Tibial nerve (tissue), 3 donors: ENCODE data around the gene MINDY4.

Experiments
- POLR2A ChIP-seq, 2 donors: fragments of 450-650 bp; IDR thresholded peaks; one replicate each; pipeline ENCODE4 v1.6.1; 2017; ENCODE audit warnings: antibody characterized with exemption in 2 of 2, mild to moderate bottlenecking in 2 of 2, moderate library complexity in 2 of 2
- TF ChIP-seq, protein P1 (sequence below), 5 experiments: fragments of 200-600 bp in 3 of 5; fragments of 450-650 bp in 2 of 5; sonication (generic) in 3 of 5; IDR thresholded peaks; one replicate each; pipeline ENCODE4 v1.5.1; 2016 to 2019; ENCODE audit warnings: antibody characterized with exemption in 5 of 5, mild to moderate bottlenecking in 3 of 5, moderate library complexity in 2 of 5

DNA sequence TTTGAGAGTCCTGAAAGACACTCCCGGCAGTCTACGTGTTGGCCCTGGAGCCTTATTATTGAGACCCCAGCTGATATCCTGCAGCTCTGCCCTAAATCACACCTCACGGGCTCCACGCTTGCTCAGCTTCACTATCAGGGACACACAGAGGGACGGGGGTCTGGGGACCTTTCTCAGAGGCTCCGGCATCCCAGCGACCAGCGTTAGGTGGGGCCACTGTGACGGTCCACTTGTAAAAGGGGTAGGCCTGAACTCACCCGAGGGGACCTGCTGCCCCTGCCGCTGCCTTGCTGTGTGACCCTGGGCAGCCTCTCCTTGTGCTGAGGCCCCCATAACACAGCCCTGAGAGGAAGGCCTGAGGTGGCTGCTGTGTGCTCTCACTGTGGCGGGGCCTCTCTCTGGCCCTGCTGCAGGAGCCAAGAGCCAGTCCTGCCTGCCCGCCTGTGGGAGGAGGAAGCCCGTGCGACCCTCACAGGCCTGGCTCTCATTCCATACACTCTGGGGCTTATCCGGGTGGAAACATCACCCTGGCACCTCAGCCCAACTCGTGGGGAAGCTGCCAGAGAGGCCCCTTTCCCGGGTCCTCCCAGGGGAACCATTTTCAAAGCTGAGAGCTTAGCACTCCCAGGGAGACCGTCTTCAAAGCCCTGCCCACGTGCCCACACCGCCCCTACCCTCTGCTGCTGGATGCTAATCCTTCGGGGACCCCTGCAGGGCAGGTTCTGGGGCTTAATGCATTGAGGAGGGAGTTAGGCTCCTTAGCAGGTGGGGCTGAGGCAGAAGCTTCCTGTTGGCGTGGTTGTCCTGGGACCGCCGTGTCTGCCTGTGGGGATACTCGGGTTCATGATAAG lies 162.1 kb downstream of the MINDY4 start:
- TF ChIP-seq, protein P1, sequence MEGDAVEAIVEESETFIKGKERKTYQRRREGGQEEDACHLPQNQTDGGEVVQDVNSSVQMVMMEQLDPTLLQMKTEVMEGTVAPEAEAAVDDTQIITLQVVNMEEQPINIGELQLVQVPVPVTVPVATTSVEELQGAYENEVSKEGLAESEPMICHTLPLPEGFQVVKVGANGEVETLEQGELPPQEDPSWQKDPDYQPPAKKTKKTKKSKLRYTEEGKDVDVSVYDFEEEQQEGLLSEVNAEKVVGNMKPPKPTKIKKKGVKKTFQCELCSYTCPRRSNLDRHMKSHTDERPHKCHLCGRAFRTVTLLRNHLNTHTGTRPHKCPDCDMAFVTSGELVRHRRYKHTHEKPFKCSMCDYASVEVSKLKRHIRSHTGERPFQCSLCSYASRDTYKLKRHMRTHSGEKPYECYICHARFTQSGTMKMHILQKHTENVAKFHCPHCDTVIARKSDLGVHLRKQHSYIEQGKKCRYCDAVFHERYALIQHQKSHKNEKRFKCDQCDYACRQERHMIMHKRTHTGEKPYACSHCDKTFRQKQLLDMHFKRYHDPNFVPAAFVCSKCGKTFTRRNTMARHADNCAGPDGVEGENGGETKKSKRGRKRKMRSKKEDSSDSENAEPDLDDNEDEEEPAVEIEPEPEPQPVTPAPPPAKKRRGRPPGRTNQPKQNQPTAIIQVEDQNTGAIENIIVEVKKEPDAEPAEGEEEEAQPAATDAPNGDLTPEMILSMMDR (IDR thresholded peaks at IDR 0.05) = no peak
- TF ChIP-seq POLR2A (IDR thresholded peaks at IDR 0.05) = no peak
